Vagina (tissue), 2 donors: Measurements from ENCODE around the gene TAGAP. TPM values are rescaled to one million over a fixed set of nuclear protein-coding genes. Genes with fewer than 3 reads are reported as not detected.

Source experiments
- DNase-seq, 2 donors: peaks; one replicate each; pipeline ENCODE4 v3.0.0-alpha.2; 2017; ENCODE audit errors: extremely low spot score in 2 of 2
- H3K27ac ChIP-seq: fragments of 200-600 bp; sonication (generic); one replicate; pipeline ENCODE4 v1.5.1; 2019
- H3K27me3 ChIP-seq: fragments of 200-600 bp; sonication (generic); one replicate; pipeline ENCODE4 v1.5.1; 2019
- H3K36me3 ChIP-seq, 2 donors: fragments of 200-600 bp; sonication (generic); one replicate each; pipeline ENCODE4 v1.5.1; 2017 to 2019
- H3K4me1 ChIP-seq: fragments of 200-600 bp; sonication (generic); one replicate; pipeline ENCODE4 v1.5.1; 2019
- H3K4me3 ChIP-seq, 2 donors: fragments of 200-600 bp; sonication (generic); 1 replicate in 1 of 2; 2 replicates in 1 of 2; pipeline ENCODE4 v1.5.1; 2016 to 2019
- H3K9me3 ChIP-seq: fragments of 200-600 bp; sonication (generic); one replicate; pipeline ENCODE4 v1.5.1; 2019
- POLR2A ChIP-seq, 2 donors: fragments of 450-650 bp; IDR thresholded peaks; one replicate each; pipeline ENCODE4 v1.6.1; 2017; ENCODE audit warnings: antibody characterized with exemption in 2 of 2, mild to moderate bottlenecking in 2 of 2, moderate library complexity in 2 of 2
- POLR2AphosphoS5 ChIP-seq, 2 donors: sonication (generic); formaldehyde crosslinking; IDR thresholded peaks; one replicate each; pipeline ENCODE4 v1.9.0; 2017; ENCODE audit warnings: antibody characterized with exemption in 2 of 2, mild to moderate bottlenecking in 2 of 2, low read depth in 1 of 2; ENCODE audit not compliant: insufficient read depth in 1 of 2
- intact Hi-C: fragments of 100-400 bp; cut with DNase I; formaldehyde crosslinking; loops from one replicate; pipeline ENCODE4 v1.15.1; 2023
- total RNA-seq: library from RNA; depleted of rRNA; stranded (reverse); fragments of >200 nt; gene quantifications from one replicate; pipeline ENCODE4 v1.2.3, GENCODE V29; 2016
- TF ChIP-seq, protein P1 (sequence below), 3 experiments: fragments of 450-650 bp in 2 of 3; fragments of 200-600 bp in 1 of 3; sonication (generic) in 1 of 3; IDR thresholded peaks; one replicate each; pipeline ENCODE4 v1.5.1; 2017 to 2019; ENCODE audit warnings: antibody characterized with exemption in 3 of 3, mild to moderate bottlenecking in 2 of 3, moderate library complexity in 2 of 3

TAGAP gene, protein sequence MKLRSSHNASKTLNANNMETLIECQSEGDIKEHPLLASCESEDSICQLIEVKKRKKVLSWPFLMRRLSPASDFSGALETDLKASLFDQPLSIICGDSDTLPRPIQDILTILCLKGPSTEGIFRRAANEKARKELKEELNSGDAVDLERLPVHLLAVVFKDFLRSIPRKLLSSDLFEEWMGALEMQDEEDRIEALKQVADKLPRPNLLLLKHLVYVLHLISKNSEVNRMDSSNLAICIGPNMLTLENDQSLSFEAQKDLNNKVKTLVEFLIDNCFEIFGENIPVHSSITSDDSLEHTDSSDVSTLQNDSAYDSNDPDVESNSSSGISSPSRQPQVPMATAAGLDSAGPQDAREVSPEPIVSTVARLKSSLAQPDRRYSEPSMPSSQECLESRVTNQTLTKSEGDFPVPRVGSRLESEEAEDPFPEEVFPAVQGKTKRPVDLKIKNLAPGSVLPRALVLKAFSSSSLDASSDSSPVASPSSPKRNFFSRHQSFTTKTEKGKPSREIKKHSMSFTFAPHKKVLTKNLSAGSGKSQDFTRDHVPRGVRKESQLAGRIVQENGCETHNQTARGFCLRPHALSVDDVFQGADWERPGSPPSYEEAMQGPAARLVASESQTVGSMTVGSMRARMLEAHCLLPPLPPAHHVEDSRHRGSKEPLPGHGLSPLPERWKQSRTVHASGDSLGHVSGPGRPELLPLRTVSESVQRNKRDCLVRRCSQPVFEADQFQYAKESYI
- 8.1 TPM for total RNA-seq

DNA sequence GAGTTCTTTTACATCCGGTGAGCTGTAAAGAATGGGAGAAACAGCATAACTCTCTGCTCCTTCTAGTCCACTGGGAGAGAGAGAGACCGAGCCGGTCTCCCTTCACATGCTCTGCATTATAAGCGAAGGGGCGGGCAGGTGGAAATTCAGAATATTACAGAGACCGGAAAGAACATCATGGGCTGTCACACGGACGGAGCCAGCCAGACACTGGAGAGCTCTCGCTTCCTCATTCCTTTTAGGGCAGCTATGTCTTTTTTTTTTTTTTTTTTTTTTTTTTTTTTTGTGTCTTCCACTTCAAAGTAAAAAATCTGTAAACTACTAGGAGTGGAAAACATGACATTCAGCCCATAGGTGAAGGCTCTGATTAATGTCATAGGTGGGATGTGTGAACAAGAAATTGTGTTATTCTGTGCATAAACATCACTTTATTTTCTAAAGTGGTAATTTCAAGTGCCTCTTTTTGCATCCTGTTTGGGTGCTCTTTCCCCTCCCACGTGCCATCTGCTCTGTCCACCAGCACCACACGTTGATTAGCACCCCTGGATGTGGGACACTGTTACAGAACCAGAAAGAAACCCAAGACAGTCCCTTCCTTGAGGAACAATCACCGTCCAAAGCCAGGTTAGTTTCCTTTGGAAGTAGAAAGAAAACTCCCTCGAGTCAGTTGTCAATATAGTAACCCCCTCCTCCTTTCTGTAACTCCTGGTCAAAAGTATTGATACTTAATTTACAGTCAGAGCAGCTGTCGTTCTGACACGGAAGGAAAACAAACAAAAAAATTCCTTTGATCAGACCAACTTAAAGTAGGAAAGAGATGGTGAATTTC lies at the start of gene TAGAP:
Gene TAGAP (minus strand): TSS at position 93 of the 829 bp plus-strand sequence. CDS start 845 bp downstream, outside the sequence.
- DNase-seq: peak; percentile 37 to 62
- Histone ChIP-seq H3K9me3 (no peaks in the 10 kb centered on the region), H3K27ac (peak within 1 kb of the TSS; percentile 34), H3K4me1 (no peaks in the 10 kb centered on the region), H3K4me3 (peak within 1 kb of the TSS in 1 of 2 donors; percentile 30), H3K27me3 (no peaks in the 10 kb centered on the region), H3K36me3 (no peaks in the 10 kb centered on the region)
- intact Hi-C loops: no loop called here
- TF ChIP-seq POLR2A (IDR thresholded peaks at IDR 0.05): peak in 1 of 2 donors; percentile 32
- TF ChIP-seq POLR2AphosphoS5 (IDR thresholded peaks at IDR 0.05; ENCODE audit: insufficient read depth in 1 of 2, low read depth in 1 of 2): no peak
- TF ChIP-seq, protein P1, sequence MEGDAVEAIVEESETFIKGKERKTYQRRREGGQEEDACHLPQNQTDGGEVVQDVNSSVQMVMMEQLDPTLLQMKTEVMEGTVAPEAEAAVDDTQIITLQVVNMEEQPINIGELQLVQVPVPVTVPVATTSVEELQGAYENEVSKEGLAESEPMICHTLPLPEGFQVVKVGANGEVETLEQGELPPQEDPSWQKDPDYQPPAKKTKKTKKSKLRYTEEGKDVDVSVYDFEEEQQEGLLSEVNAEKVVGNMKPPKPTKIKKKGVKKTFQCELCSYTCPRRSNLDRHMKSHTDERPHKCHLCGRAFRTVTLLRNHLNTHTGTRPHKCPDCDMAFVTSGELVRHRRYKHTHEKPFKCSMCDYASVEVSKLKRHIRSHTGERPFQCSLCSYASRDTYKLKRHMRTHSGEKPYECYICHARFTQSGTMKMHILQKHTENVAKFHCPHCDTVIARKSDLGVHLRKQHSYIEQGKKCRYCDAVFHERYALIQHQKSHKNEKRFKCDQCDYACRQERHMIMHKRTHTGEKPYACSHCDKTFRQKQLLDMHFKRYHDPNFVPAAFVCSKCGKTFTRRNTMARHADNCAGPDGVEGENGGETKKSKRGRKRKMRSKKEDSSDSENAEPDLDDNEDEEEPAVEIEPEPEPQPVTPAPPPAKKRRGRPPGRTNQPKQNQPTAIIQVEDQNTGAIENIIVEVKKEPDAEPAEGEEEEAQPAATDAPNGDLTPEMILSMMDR (IDR thresholded peaks at IDR 0.05): no peak

DNA sequence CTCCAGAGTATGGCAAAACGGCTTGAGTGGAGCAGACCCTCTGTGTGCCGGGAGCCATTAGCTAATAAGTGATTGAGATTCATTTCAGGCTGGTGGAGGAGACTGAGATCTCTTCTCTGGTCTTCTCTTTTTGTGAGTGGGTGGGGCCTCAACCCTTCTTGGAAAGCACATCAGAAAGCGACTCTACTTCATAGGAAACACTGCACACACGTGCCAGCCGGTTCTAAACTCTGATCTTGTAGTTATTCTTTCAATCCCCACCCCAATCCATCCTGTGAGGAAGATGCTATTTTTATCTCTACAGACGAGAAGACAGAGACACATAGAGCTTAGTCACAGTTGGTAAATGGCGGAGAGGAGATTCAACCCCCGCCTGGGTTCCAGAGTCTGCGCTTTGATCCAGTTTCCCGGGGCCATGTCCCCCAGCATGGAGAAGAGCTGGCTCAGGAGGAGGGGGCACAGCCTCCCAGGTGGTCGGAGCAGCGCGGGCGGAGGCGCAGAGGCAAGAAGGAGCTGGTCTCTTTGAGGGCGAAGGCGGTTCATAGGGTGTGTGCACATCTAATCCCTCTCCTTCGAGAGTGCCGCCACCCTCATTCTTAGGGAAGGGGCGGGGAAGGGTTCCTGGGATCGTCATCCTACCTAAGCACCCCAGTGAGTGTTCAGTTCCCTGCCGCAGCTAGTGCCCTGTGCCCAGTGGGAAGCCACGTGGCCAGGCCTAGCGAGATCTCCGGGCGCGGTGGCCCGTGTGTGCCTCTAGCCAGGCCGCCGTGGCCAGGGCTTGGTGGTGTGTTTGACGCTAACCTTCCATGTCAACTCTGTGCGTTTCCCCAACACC lies 49.0 kb upstream of the TAGAP start:
- TF ChIP-seq, protein P1 (IDR thresholded peaks at IDR 0.05): no peak
- TF ChIP-seq POLR2AphosphoS5 (IDR thresholded peaks at IDR 0.05; ENCODE audit: insufficient read depth in 1 of 2, low read depth in 1 of 2) (no peak), POLR2A (IDR thresholded peaks at IDR 0.05) (no peak)
- Histone ChIP-seq H3K4me3 (no peak overlapping the region), H3K9me3 (no peaks in the 10 kb centered on the region), H3K27ac (no peak overlapping the region), H3K4me1 (no peaks in the 10 kb centered on the region), H3K36me3 (no peaks in the 10 kb centered on the region), H3K27me3 (no peaks in the 10 kb centered on the region)
- intact Hi-C loops: no loop called here
- peak in 1 of 2 donors; percentile 69 for DNase-seq

DNA sequence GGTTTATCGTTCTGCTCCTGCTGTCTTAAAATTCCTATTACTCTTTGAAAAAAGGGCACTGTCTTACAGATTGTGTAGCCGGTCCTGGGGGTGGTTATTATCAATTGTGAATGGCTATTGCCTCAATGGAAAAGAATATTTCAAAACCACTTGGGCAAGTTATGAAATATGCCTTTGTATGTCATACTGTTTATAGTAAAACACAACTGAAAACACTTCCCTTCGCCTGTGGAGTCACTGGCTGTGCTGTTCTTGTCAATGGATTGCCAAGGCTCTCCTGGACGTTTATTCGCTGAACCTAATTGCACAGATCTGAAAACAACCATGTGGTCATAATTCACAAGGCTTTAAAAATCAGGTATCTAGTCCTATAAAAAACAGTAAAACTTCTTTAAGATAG lies 47.8 kb upstream of the TAGAP start:
- no peaks in the 10 kb centered on the region for H3K9me3 ChIP-seq
- H3K4me1 ChIP-seq: no peaks in the 10 kb centered on the region
- DNase-seq: peak in 1 of 2 donors; percentile 49
- TF ChIP-seq, protein P1 (IDR thresholded peaks at IDR 0.05): no peak
- TF ChIP-seq POLR2AphosphoS5 (IDR thresholded peaks at IDR 0.05; ENCODE audit: insufficient read depth in 1 of 2, low read depth in 1 of 2) (no peak), POLR2A (IDR thresholded peaks at IDR 0.05) (no peak)
- intact Hi-C loops: no loop called here
- H3K27me3 ChIP-seq: no peaks in the 10 kb centered on the region
- H3K27ac ChIP-seq: no peak overlapping the region
- H3K4me3 ChIP-seq: no peak overlapping the region
- H3K36me3 ChIP-seq: no peaks in the 10 kb centered on the region

DNA sequence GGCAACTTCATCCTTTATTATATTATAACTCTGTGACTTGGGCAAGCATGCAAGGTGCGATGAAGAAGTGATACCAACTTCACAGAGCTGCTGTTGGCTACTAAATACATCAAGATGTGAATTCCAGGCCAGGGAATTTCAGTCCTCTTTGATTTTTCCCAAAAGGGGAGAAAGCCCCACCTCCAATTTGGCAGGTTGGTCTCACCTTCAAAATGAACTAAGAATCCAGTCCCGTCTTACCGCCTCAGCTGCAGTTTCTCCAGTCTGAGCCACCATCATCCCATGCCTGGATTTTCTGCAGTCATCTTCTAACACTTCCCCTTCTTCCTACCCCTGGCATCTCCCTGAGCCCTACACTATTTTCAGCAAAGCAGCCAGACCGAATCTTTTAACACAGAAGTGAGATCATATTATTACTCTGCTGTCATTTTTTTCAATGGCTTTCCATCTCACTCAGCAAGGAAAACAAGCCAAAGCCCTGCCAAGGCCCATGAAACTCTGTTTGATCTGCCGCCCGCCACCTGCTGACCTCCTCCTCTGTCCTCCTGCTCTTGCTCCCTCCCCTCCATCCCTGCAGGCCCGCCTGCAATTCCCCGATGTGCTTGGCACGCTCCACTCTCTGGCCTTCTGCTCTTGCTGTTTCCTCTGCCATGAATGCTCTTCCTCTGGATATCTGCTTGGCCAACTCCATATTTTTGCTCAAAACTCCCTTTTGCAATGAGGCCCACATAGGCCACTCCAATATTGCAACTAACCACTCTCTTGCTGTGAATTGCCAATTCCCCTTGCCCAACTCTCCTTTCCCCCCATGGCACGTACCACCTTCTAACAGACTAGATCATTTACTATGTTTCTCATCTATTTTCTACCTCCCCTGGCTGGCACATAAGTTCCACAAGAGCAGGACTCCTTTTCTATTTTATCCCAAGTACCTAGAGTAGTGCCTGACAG lies 46.0 kb upstream of the TAGAP start:
- Histone ChIP-seq H3K4me1 (no peaks in the 10 kb centered on the region), H3K27ac (no peak overlapping the region), H3K27me3 (no peaks in the 10 kb centered on the region), H3K36me3 (no peaks in the 10 kb centered on the region), H3K4me3 (no peak overlapping the region), H3K9me3 (no peaks in the 10 kb centered on the region)
- TF ChIP-seq, protein P1 (IDR thresholded peaks at IDR 0.05): no peak
- no peak for TF ChIP-seq POLR2A (IDR thresholded peaks at IDR 0.05)
- TF ChIP-seq POLR2AphosphoS5 (IDR thresholded peaks at IDR 0.05; ENCODE audit: insufficient read depth in 1 of 2, low read depth in 1 of 2): no peak
- DNase-seq: peak in 1 of 2 donors; percentile 80
- intact Hi-C loops: no loop called here
